ENCODE data around the gene CREB3. TPM values are rescaled to one million over a fixed set of nuclear protein-coding genes. Genes with fewer than 3 reads are reported as not detected.

The CREB3 gene
- total RNA-seq, 6 donors from 2014 or later, result 27.2 to 61.3 (median 33.5) TPM

GRCh38 chr9:35756275-35757225 is 24.1 kb downstream of the CREB3 start:
- Histone ChIP-seq H3K4me1 (peaks cover 19 to 40% (median 27%) of the 10 kb centered on the region in 4 donors), H3K27me3 (no peaks in the 10 kb centered on the region), H3K4me3 (peak overlapping the region; percentile 53 to 72 (median 68)), H3K9me3 (no peaks in the 10 kb centered on the region), H3K36me3 (peaks cover 21 to 31% (median 27%) of the 10 kb centered on the region in 4 donors), H3K27ac (peak overlapping the region; percentile 87 to 95 (median 90))
- ATAC-seq (ENCODE audit: low FRiP score in 2 of 2) (peak; percentile 81 to 84), DNase-seq (peak; percentile 77 to 95)
- TF ChIP-seq, protein P1, sequence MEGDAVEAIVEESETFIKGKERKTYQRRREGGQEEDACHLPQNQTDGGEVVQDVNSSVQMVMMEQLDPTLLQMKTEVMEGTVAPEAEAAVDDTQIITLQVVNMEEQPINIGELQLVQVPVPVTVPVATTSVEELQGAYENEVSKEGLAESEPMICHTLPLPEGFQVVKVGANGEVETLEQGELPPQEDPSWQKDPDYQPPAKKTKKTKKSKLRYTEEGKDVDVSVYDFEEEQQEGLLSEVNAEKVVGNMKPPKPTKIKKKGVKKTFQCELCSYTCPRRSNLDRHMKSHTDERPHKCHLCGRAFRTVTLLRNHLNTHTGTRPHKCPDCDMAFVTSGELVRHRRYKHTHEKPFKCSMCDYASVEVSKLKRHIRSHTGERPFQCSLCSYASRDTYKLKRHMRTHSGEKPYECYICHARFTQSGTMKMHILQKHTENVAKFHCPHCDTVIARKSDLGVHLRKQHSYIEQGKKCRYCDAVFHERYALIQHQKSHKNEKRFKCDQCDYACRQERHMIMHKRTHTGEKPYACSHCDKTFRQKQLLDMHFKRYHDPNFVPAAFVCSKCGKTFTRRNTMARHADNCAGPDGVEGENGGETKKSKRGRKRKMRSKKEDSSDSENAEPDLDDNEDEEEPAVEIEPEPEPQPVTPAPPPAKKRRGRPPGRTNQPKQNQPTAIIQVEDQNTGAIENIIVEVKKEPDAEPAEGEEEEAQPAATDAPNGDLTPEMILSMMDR (IDR thresholded peaks at IDR 0.05), result peak; percentile 58 to 76 (median 66)
- TF ChIP-seq POLR2AphosphoS5 (IDR thresholded peaks at IDR 0.05), result no peak
- TF ChIP-seq EP300 (IDR thresholded peaks at IDR 0.05), result no peak
- TF ChIP-seq POLR2A (IDR thresholded peaks at IDR 0.05), result peak in 2 of 4 donors; percentile 7 to 54
- 9 to 23% methylated on average over 24 to 47 of the region's 48 CpGs for WGBS, 2 donors

DNA sequence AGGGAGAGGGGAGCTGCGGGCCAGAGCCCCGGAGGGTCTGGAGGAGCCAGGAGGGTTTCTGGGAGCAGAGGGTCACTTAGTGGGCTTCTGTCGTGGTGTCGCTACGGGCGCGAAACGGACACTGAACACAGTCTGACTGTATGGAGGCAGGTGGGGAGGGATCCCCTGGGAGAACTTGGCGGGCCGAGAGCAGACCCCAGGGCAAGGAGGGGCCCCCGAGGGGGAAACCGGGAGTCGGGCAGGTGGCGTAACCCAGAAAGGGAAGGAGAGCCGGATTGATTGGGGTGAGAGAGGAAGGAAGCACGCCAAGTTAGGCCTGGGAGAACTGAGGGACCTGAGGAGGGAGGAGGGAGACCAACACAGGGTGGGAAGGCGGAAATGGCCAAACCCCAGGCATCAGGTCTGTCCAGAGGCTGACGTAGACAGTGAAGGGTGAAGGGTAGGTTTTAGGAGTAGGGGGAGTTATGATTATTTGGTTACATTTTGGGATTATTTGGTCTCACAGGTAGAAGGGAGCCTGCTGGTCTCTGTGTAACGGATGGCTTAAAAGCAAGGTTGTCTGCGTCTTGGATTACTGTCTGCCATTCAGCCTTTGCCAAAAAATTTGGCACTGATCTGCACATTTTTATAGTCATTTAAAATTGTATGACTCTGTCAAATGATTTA is 24.9 kb downstream of the CREB3 start:
- H3K4me1 ChIP-seq, result peaks cover 19 to 40% (median 27%) of the 10 kb centered on the region in 4 donors
- WGBS, 2 donors, result 3 to 5% methylated on average over 12 to 20 of the region's 20 CpGs
- ATAC-seq (ENCODE audit: low FRiP score in 2 of 2) (peak; percentile 74 to 75), DNase-seq (peak in 1 of 2 donors; percentile 63)
- H3K9me3 ChIP-seq, result no peaks in the 10 kb centered on the region
- TF ChIP-seq, protein P1 (IDR thresholded peaks at IDR 0.05), result no peak
- peak in 1 of 2 donors; percentile 19 for TF ChIP-seq POLR2AphosphoS5 (IDR thresholded peaks at IDR 0.05)
- no peak for TF ChIP-seq EP300 (IDR thresholded peaks at IDR 0.05)
- peak in 1 of 4 donors; percentile 37 for TF ChIP-seq POLR2A (IDR thresholded peaks at IDR 0.05)
- H3K36me3 ChIP-seq, result peaks cover 14 to 23% (median 19%) of the 10 kb centered on the region in 4 donors
- peak overlapping the region; percentile 87 to 95 (median 90) for H3K27ac ChIP-seq
- H3K27me3 ChIP-seq, result no peaks in the 10 kb centered on the region
- H3K4me3 ChIP-seq, result peak overlapping the region; percentile 53 to 72 (median 68)

GRCh38 chr9:35757892-35758275 is 25.4 kb downstream of the CREB3 start:
- H3K4me1 ChIP-seq, result peaks cover 19 to 40% (median 27%) of the 10 kb centered on the region in 4 donors
- peaks cover 10 to 17% (median 14%) of the 10 kb centered on the region in 4 donors for H3K36me3 ChIP-seq
- DNase-seq, result no peak
- no peak for ATAC-seq (ENCODE audit: low FRiP score in 2 of 2)
- H3K27ac ChIP-seq, result peak overlapping the region in 3 of 4 donors; percentile 89 to 95 (median 92)
- H3K9me3 ChIP-seq, result no peaks in the 10 kb centered on the region
- peak overlapping the region in 3 of 4 donors; percentile 66 to 72 (median 71) for H3K4me3 ChIP-seq
- TF ChIP-seq POLR2AphosphoS5 (IDR thresholded peaks at IDR 0.05), result no peak
- no peak for TF ChIP-seq EP300 (IDR thresholded peaks at IDR 0.05)
- TF ChIP-seq, protein P1 (IDR thresholded peaks at IDR 0.05), result no peak
- no peak for TF ChIP-seq POLR2A (IDR thresholded peaks at IDR 0.05)
- H3K27me3 ChIP-seq, result no peaks in the 10 kb centered on the region

- Histone ChIP-seq H3K27ac (peak overlapping the region; percentile 11 to 95 (median 36)), H3K4me3 (no peak overlapping the region), H3K9me3 (no peaks in the 10 kb centered on the region), H3K4me1 (peaks cover 19 to 40% (median 27%) of the 10 kb centered on the region in 4 donors), H3K36me3 (peaks cover 6 to 10% (median 7%) of the 10 kb centered on the region in 4 donors), H3K27me3 (no peaks in the 10 kb centered on the region)
- 22 to 30% methylated on average over 3 of the region's 3 CpGs for WGBS, 2 donors
- DNase-seq, result no peak
- TF ChIP-seq EP300 (IDR thresholded peaks at IDR 0.05), result no peak
- TF ChIP-seq POLR2AphosphoS5 (IDR thresholded peaks at IDR 0.05), result no peak
- TF ChIP-seq, protein P1 (IDR thresholded peaks at IDR 0.05), result no peak
- TF ChIP-seq POLR2A (IDR thresholded peaks at IDR 0.05), result no peak
- no peak for ATAC-seq (ENCODE audit: low FRiP score in 2 of 2)
Observed at GRCh38 chr9:35758475-35759050, 26.1 kb downstream of the CREB3 start.

Data from upper lobe of left lung (tissue), 6 donors.